Measurements from ENCODE around the gene NPTX2.

- TF ChIP-seq EZH2 (IDR thresholded peaks at IDR 0.05; ENCODE audit: borderline replicate concordance, low read length) (no peak), CTCF (conservative IDR thresholded peaks at IDR 0.05 in 1 of 2, IDR thresholded peaks at IDR 0.05 in 1 of 2; ENCODE audit: extremely low read depth in 1 of 2, insufficient read depth in 1 of 2, low read depth in 1 of 2, low read length in 2 of 2) (no peak)
Measured at GRCh38 chr7:98641646-98642500, 24.8 kb downstream of the NPTX2 start.

Data from mammary epithelial cell (primary cell).